ENCODE data around the gene FAM170B. TPM values are rescaled to one million over a fixed set of nuclear protein-coding genes. Genes with fewer than 3 reads are reported as not detected.

The FAM170B gene
- total and polyA plus RNA-seq, 4 donors: 0.13 to 0.34 TPM; not detected in 2

DNA sequence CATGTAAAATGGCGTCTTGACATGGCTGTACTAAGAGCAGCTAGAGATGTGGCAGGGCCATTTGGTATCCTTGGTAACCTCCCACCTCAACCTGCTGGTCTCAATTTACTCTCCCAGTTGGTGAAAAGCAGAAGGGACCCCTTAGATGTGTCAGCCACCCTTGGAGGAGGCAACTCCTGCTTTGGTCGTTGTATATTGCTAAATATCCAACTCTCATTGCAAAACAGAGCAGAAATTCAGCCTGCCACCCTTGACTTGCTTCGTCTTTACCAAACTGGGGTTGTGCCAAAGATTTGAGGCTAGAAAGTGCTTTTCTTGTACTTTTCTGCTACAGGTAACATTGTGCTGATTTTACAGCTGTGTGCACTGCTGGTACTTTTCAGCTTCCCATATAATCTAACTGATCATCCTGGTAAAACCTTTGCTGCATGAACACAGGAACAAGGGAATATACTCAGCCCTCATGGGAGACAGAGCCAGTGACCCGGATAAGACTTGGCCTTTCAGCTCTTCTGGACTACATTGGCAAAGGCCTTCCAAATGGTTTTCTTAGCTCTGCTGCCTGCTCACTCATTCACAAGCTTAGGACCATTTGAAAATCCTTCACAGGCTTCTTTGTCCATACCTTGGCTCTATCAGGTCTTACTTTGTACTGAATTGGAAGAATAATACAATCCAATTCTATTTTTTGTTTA lies 16.3 kb downstream of the FAM170B start:
- Histone ChIP-seq H3K9ac (ENCODE audit: insufficient read depth in 1 of 2, low read length in 2 of 2) (no peak overlapping the region), H3K4me1 (ENCODE audit: control insufficient read depth in 5 of 5, insufficient read depth in 5 of 5, low read length in 5 of 5) (peaks cover 0 to 32% (median 0%) of the 10 kb centered on the region in 5 donors), H3K36me3 (ENCODE audit: control insufficient read depth in 4 of 4, insufficient read depth in 4 of 4, low read length in 4 of 4) (no peaks in the 10 kb centered on the region), H3K9me3 (ENCODE audit: control insufficient read depth in 4 of 4, insufficient read depth in 3 of 4, low read length in 3 of 4) (no peaks in the 10 kb centered on the region), H3K4me3 (no peak overlapping the region), H3K27me3 (ENCODE audit: control insufficient read depth in 3 of 3, insufficient read depth in 3 of 3, low read length in 2 of 3) (peaks cover 0 to 4% (median 0%) of the 10 kb centered on the region in 3 donors), H3K27ac (ENCODE audit: low read depth in 1 of 2, low read length in 1 of 2) (no peak overlapping the region)
- DNase-seq (no peak), ATAC-seq (ENCODE audit: insufficient read depth, low FRiP score) (no peak)
- 62 to 66% methylated on average over 4 of the region's 4 CpGs for WGBS, 2 donors
- TF ChIP-seq, protein P1, sequence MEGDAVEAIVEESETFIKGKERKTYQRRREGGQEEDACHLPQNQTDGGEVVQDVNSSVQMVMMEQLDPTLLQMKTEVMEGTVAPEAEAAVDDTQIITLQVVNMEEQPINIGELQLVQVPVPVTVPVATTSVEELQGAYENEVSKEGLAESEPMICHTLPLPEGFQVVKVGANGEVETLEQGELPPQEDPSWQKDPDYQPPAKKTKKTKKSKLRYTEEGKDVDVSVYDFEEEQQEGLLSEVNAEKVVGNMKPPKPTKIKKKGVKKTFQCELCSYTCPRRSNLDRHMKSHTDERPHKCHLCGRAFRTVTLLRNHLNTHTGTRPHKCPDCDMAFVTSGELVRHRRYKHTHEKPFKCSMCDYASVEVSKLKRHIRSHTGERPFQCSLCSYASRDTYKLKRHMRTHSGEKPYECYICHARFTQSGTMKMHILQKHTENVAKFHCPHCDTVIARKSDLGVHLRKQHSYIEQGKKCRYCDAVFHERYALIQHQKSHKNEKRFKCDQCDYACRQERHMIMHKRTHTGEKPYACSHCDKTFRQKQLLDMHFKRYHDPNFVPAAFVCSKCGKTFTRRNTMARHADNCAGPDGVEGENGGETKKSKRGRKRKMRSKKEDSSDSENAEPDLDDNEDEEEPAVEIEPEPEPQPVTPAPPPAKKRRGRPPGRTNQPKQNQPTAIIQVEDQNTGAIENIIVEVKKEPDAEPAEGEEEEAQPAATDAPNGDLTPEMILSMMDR (IDR thresholded peaks at IDR 0.05; ENCODE audit: control extremely low read depth, extremely low read depth): no peak

DNA sequence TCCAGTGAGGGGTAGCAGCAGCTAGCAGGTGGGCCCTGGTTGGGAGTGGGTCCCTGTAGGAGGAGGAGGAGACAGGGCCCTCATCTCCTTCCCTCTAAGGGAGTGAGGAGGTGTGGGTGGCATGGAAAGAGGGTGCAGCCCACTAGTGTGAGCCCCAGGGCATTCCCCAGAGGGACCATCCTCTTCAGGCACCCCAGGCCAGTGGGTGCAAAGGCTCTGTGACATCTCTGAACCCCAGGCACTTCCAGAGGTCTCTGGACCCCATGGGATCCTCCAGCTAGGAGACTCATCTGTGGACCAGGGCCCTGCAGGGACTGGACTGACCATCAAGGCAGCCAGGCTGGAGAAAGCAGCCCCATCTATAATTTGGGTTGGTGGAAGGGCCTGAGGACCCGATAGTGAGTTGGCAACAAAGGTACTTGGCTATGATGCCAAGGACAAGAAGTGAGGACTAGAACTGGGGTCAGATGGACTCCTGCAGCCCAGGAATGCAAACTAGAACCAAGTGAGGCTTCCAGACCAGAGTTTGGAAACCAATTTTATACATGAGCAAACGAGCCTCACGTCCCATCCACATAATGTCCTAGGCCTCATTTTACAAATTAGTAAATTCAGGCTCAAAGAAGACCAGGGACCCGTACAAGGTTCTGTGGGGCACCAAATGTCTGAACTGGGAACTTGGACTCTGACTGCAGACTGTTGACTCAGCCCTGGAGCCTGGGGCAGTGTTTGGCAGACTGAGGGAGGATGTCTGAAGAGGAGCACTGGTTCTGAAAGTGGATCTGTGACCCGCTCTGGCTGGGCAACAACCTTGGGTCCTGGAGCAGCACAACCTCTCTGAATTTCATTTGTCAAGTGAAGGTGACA lies 17.1 kb downstream of the FAM170B start:
- WGBS, 2 donors: 91 to 92% methylated on average over 5 of the region's 5 CpGs

DNA sequence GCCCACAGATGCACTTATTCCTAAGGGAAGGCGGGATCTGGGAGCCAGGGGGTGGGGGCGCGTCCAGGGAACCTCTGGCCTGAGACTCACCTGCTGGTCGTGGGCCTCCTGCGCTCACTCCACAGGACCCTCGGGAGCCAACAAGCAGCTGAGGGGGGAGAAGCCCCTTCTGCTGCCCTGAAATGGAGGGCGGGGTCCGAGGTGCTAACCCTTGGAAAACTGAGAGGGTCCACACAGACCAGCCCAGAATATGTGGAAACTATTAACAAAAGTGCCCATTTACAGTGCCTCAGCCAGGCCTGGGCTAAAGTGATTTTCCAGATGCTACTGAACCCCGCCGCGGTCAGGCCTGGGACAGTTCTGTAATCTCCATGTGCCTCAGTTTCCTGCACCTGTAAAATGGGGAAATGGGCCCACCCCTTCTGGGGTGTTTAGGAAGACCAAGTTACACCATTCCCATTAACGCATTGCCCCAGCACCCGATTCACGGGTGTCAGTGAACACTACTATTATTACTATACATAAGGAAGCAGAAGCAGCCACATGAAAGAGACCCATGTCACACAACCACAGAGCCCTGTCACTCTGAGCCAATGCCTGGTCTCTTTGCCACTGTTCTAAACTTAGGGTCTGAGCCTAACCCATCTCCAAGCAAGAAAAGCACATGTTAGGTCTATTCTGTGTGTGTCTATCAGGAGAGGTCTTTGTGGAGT lies 17.9 kb downstream of the FAM170B start:
- Histone ChIP-seq H3K4me3 (no peak overlapping the region), H3K27me3 (ENCODE audit: control insufficient read depth in 3 of 3, insufficient read depth in 3 of 3, low read length in 2 of 3) (peaks cover 0 to 6% (median 0%) of the 10 kb centered on the region in 3 donors), H3K27ac (ENCODE audit: low read depth in 1 of 2, low read length in 1 of 2) (no peak overlapping the region), H3K9ac (ENCODE audit: insufficient read depth in 1 of 2, low read length in 2 of 2) (no peak overlapping the region), H3K4me1 (ENCODE audit: control insufficient read depth in 5 of 5, insufficient read depth in 5 of 5, low read length in 5 of 5) (peaks cover 0 to 44% (median 5%) of the 10 kb centered on the region in 5 donors), H3K9me3 (ENCODE audit: control insufficient read depth in 4 of 4, insufficient read depth in 3 of 4, low read length in 3 of 4) (no peaks in the 10 kb centered on the region), H3K36me3 (ENCODE audit: control insufficient read depth in 4 of 4, insufficient read depth in 4 of 4, low read length in 4 of 4) (no peaks in the 10 kb centered on the region)
- WGBS, 2 donors: 76 to 82% methylated on average over 14 of the region's 14 CpGs
- TF ChIP-seq, protein P1 (IDR thresholded peaks at IDR 0.05; ENCODE audit: control extremely low read depth, extremely low read depth): no peak
- DNase-seq: no peak
- ATAC-seq (ENCODE audit: insufficient read depth, low FRiP score): no peak

More for the DNA sequence above, 17.1 kb downstream of the FAM170B start:
- no peak overlapping the region for H3K9ac ChIP-seq (ENCODE audit: insufficient read depth in 1 of 2, low read length in 2 of 2)
- no peak for DNase-seq
- H3K4me3 ChIP-seq: no peak overlapping the region
- ATAC-seq (ENCODE audit: insufficient read depth, low FRiP score): no peak
- no peaks in the 10 kb centered on the region for H3K9me3 ChIP-seq (ENCODE audit: control insufficient read depth in 4 of 4, insufficient read depth in 3 of 4, low read length in 3 of 4)
- peaks cover 0 to 36% (median 0%) of the 10 kb centered on the region in 5 donors for H3K4me1 ChIP-seq (ENCODE audit: control insufficient read depth in 5 of 5, insufficient read depth in 5 of 5, low read length in 5 of 5)
- TF ChIP-seq, protein P1 (IDR thresholded peaks at IDR 0.05; ENCODE audit: control extremely low read depth, extremely low read depth): no peak
- peaks cover 0 to 4% (median 0%) of the 10 kb centered on the region in 3 donors for H3K27me3 ChIP-seq (ENCODE audit: control insufficient read depth in 3 of 3, insufficient read depth in 3 of 3, low read length in 2 of 3)
- no peak overlapping the region for H3K27ac ChIP-seq (ENCODE audit: low read depth in 1 of 2, low read length in 1 of 2)
- no peaks in the 10 kb centered on the region for H3K36me3 ChIP-seq (ENCODE audit: control insufficient read depth in 4 of 4, insufficient read depth in 4 of 4, low read length in 4 of 4)

Measured in lung (tissue), 12 donors.